ENCODE measurements around the gene RXRA. TPM values are rescaled to one million over a fixed set of nuclear protein-coding genes. Genes with fewer than 3 reads are reported as not detected.

RXRA gene
- total and polyA plus RNA-seq, 2 of the 4 experiments (the other 2 are of a cell fraction), result 7.5 to 17.9 TPM

- Histone ChIP-seq H4K8ac (ENCODE audit: low read depth in 2 of 2, low read length in 2 of 2) (no peak overlapping the region), H2AK9ac (replicated peaks; ENCODE audit: low read depth, low read length, poor library complexity) (no peak overlapping the region), H3K4me1 (ENCODE audit: control insufficient read depth, insufficient read depth, low read length) (peaks cover 28% of the 10 kb centered on the region), H3K4me2 (ENCODE audit: low read depth, low read length) (no peak overlapping the region), H2AFZ (replicated peaks; ENCODE audit: low read length, poor library complexity) (no peak overlapping the region), H4K5ac (ENCODE audit: low read depth, low read length) (no peak overlapping the region), H4K91ac (ENCODE audit: insufficient read depth, low read depth, low read length) (no peak overlapping the region), H3K4me3 (ENCODE audit: insufficient read depth, low read depth, low read length) (no peak overlapping the region), H3K9me3 (ENCODE audit: control insufficient read depth, insufficient read depth, low read length) (no peaks in the 10 kb centered on the region), H3K9ac (ENCODE audit: low read depth, low read length) (no peak overlapping the region), H3K27ac (ENCODE audit: insufficient read depth, low read length) (no peak overlapping the region), H3K79me1 (ENCODE audit: low read depth in 1 of 2, low read length in 2 of 2) (peaks cover 3 to 7% of the 10 kb centered on the region in 2 experiments; a peak in 2 of 4 replicates), H3K18ac (ENCODE audit: low read depth, low read length) (no peak overlapping the region), H2BK20ac (ENCODE audit: low read depth, low read length) (no peak overlapping the region), H3K56ac (ENCODE audit: extremely low read depth, insufficient read depth, low read length) (no peak overlapping the region), H2BK120ac (ENCODE audit: low read depth, low read length) (no peak overlapping the region), H4K20me1 (ENCODE audit: insufficient read depth, low read length) (peaks cover 21% of the 10 kb centered on the region), H2AK5ac (ENCODE audit: low read depth, low read length) (no peak overlapping the region), H2BK15ac (ENCODE audit: low read depth, low read length) (no peak overlapping the region), H2BK5ac (ENCODE audit: low read depth, low read length, poor library complexity, severe bottlenecking) (no peak overlapping the region), H3K4ac (ENCODE audit: low read depth, low read length) (no peak overlapping the region), H3K14ac (replicated peaks; ENCODE audit: low read depth, low read length) (no peak overlapping the region), H3K23ac (ENCODE audit: low read depth, low read length) (no peak overlapping the region), H3K27me3 (ENCODE audit: control insufficient read depth, insufficient read depth, low read length) (no peaks in the 10 kb centered on the region), H3K36me3 (ENCODE audit: control insufficient read depth, insufficient read depth, low read length) (peaks cover 10% of the 10 kb centered on the region; the same call in 1 of the 2 replicates), H3K9me1 (ENCODE audit: insufficient read depth, low read length) (peaks cover 4% of the 10 kb centered on the region)
- in situ Hi-C loops (cut with MboI; ENCODE audit: low sequenced_read_pairs) (no loop called here), intact Hi-C loops (cut with micrococcal nuclease) (no loop called here), dilution Hi-C loops (cut with HindIII; ENCODE audit: low sequenced_read_pairs, unreplicated experiment) (no loop called here)
- 88% methylated on average over 14 of the region's 23 CpGs; no CpG with 5 or more reads in 1 of the 2 experiments for WGBS, 2 experiments (ENCODE audit: extremely low coverage in 2 of 2, insufficient read length in 1 of 2)
- ChIA-PET CTCF (no interaction called here), POLR2A (ENCODE audit: unreplicated experiment) (no interaction called here)
- ATAC-seq (ENCODE audit: low read depth) (no peak), DNase-seq (no peak)
- TF ChIP-seq CHD1 (IDR thresholded peaks at IDR 0.05; ENCODE audit: low read depth, low read length), result no peak
- TF ChIP-seq RAD21 (IDR thresholded peaks at IDR 0.05; ENCODE audit: low read length), result no peak
- no peak for TF ChIP-seq BHLHE40 (IDR thresholded peaks at IDR 0.05; ENCODE audit: low read depth, low read length)
- TF ChIP-seq NFE2L2 (IDR thresholded peaks at IDR 0.05; ENCODE audit: low read depth, low read length), result no peak
- TF ChIP-seq, protein P1, sequence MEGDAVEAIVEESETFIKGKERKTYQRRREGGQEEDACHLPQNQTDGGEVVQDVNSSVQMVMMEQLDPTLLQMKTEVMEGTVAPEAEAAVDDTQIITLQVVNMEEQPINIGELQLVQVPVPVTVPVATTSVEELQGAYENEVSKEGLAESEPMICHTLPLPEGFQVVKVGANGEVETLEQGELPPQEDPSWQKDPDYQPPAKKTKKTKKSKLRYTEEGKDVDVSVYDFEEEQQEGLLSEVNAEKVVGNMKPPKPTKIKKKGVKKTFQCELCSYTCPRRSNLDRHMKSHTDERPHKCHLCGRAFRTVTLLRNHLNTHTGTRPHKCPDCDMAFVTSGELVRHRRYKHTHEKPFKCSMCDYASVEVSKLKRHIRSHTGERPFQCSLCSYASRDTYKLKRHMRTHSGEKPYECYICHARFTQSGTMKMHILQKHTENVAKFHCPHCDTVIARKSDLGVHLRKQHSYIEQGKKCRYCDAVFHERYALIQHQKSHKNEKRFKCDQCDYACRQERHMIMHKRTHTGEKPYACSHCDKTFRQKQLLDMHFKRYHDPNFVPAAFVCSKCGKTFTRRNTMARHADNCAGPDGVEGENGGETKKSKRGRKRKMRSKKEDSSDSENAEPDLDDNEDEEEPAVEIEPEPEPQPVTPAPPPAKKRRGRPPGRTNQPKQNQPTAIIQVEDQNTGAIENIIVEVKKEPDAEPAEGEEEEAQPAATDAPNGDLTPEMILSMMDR (conservative IDR thresholded peaks at IDR 0.05; ENCODE audit: low read depth, low read length), result no peak
- no peak for TF ChIP-seq MAZ (IDR thresholded peaks at IDR 0.05; ENCODE audit: borderline replicate concordance, low read depth, low read length)
- no peak for TF ChIP-seq RFX5 (IDR thresholded peaks at IDR 0.05; ENCODE audit: low read depth, low read length)
- TF ChIP-seq FOS (IDR thresholded peaks at IDR 0.05; ENCODE audit: low read depth, low read length), result no peak
- no peak for TF ChIP-seq MXI1 (IDR thresholded peaks at IDR 0.05; ENCODE audit: borderline replicate concordance, low read depth, low read length)
- no peak for TF ChIP-seq USF2 (IDR thresholded peaks at IDR 0.05; ENCODE audit: low read depth, low read length)
- no peak for TF ChIP-seq ELK1 (IDR thresholded peaks at IDR 0.05; ENCODE audit: borderline replicate concordance, low read depth, low read length)
- TF ChIP-seq CEBPB (IDR thresholded peaks at IDR 0.05; ENCODE audit: low read depth, low read length), result no peak
- no TSS peak for BruUV-seq (replicated peaks)
Measured at GRCh38 chr9:134439368-134439784, 113.1 kb downstream of the RXRA start.
